Natural killer cell treated with Interleukin-12 subunit alpha and Interleukin-12 subunit beta and Interleukin-15 and Interleukin-18, amount 100 ng/mL, for 72 hours (primary cell): Measurements from ENCODE around the gene LSM14A. TPM values are rescaled to one million over a fixed set of nuclear protein-coding genes. Genes with fewer than 3 reads are reported as not detected.
"Not testable (repeated sequence)": the region's sequence is repeated elsewhere in the genome, so short reads cannot be mapped to it uniquely, and the experiment has no call there.

Experiments used
- ATAC-seq, 2 donors: fragments of 150-1000 bp; cut with Tn5 transposase in 1 of 2; sonication (Bioruptor Pico), chemical (Tn5 transposase) in 1 of 2; 2 replicates each; pipeline ENCODE4 v1.10.0; 2021
- DNase-seq: peaks from one replicate; pipeline ENCODE4 v3.0.0; 2022; ENCODE audit warnings: low spot score
- H3K27ac Mint-ChIP-seq, 2 donors: 1 replicate in 1 of 2; 2 replicates in 1 of 2; pipeline ENCODE4 v1.8.0; 2022; ENCODE audit warnings: mixed read lengths in 2 of 2, mild to moderate bottlenecking in 1 of 2, moderate library complexity in 1 of 2
- H3K27me3 Mint-ChIP-seq, 2 donors: 1 replicate in 1 of 2; 2 replicates in 1 of 2; pipeline ENCODE4 v1.8.0; 2022; ENCODE audit warnings: mixed read lengths in 2 of 2
- H3K36me3 Mint-ChIP-seq: one replicate; pipeline ENCODE4 v1.8.0; 2022; ENCODE audit warnings: mixed read lengths
- H3K4me1 Mint-ChIP-seq, 2 donors: 1 replicate in 1 of 2; 2 replicates in 1 of 2; pipeline ENCODE4 v1.8.0; 2022; ENCODE audit warnings: low read depth in 2 of 2, mixed read lengths in 2 of 2, mild to moderate bottlenecking in 1 of 2
- H3K4me3 Mint-ChIP-seq: one replicate; pipeline ENCODE4 v1.8.0; 2022; ENCODE audit warnings: mixed read lengths
- H3K9me3 Mint-ChIP-seq: 2 replicates; pipeline ENCODE4 v1.8.0; 2022; ENCODE audit warnings: mixed read lengths
- total RNA-seq, 2 donors: library from RNA; stranded (reverse); gene quantifications; one replicate each; pipeline ENCODE4 v1.2.3, GENCODE V29; 2022

LSM14A gene
- total RNA-seq = 100 to 1,000 TPM; 119 to 135 TPM

GRCh38 chr19:34171877-34172660 is at the start of gene LSM14A:
TSS of gene LSM14A (plus strand) at chr19:34172504. CDS start at chr19:34172643, 139 bp downstream.
- H3K4me1 Mint-ChIP-seq = peaks cover 33 to 44% of the 10 kb centered on the region in 2 donors

GRCh38 chr19:34124828-34125227 is 47.5 kb upstream of the LSM14A start:
- Mint-ChIP-seq H3K4me3 (no peak overlapping the region), H3K9me3 (no peaks in the 10 kb centered on the region), H3K27ac (no peak overlapping the region), H3K4me1 (no peaks in the 10 kb centered on the region), H3K36me3 (no peaks in the 10 kb centered on the region), H3K27me3 (peaks cover 10 to 30% of the 10 kb centered on the region in 2 donors)
- ATAC-seq = no peak
- DNase-seq = no peak

More at GRCh38 chr19:34171877-34172660, at the start of gene LSM14A:
- ATAC-seq (peak; percentile 90 to 95), DNase-seq (peak; percentile 94)
- H3K27me3 Mint-ChIP-seq = peaks cover 0 to 4% of the 10 kb centered on the region in 2 donors
- H3K9me3 Mint-ChIP-seq = no peaks in the 10 kb centered on the region
- H3K36me3 Mint-ChIP-seq = peaks cover 9% of the 10 kb centered on the region
- peak within 1 kb of the TSS; percentile 99 for H3K4me3 Mint-ChIP-seq
- peak within 1 kb of the TSS; percentile 96 to 99 for H3K27ac Mint-ChIP-seq

GRCh38 chr19:34126966-34127365 is 45.3 kb upstream of the LSM14A start:
- Mint-ChIP-seq H3K27me3 (peaks cover 10 to 19% of the 10 kb centered on the region in 2 donors), H3K36me3 (no peaks in the 10 kb centered on the region), H3K27ac (no peak overlapping the region), H3K4me1 (no peaks in the 10 kb centered on the region), H3K9me3 (no peaks in the 10 kb centered on the region), H3K4me3 (no peak overlapping the region)
- ATAC-seq = no peak
- DNase-seq = no peak

GRCh38 chr19:34127684-34128189 is 44.6 kb upstream of the LSM14A start:
- H3K9me3 Mint-ChIP-seq = no peaks in the 10 kb centered on the region

GRCh38 chr19:34128558-34129250 is 43.6 kb upstream of the LSM14A start:
- Mint-ChIP-seq H3K27me3 (peaks cover 4 to 7% of the 10 kb centered on the region in 2 donors), H3K27ac (no peak overlapping the region), H3K4me1 (no peaks in the 10 kb centered on the region), H3K36me3 (no peaks in the 10 kb centered on the region), H3K4me3 (no peak overlapping the region), H3K9me3 (no peaks in the 10 kb centered on the region)
- DNase-seq (no peak), ATAC-seq (no peak)

More at GRCh38 chr19:34127684-34128189, 44.6 kb upstream of the LSM14A start:
- Mint-ChIP-seq H3K4me3 (no peak overlapping the region), H3K4me1 (no peaks in the 10 kb centered on the region), H3K27me3 (peaks cover 10 to 14% of the 10 kb centered on the region in 2 donors), H3K27ac (no peak overlapping the region), H3K36me3 (no peaks in the 10 kb centered on the region)
- ATAC-seq = no peak
- no peak for DNase-seq

GRCh38 chr19:34131100-34131499 is 41.2 kb upstream of the LSM14A start:
- Mint-ChIP-seq H3K4me1 (peaks cover 0 to 2% of the 10 kb centered on the region in 2 donors), H3K36me3 (no peaks in the 10 kb centered on the region), H3K4me3 (no peak overlapping the region), H3K27ac (no peak overlapping the region), H3K27me3 (peaks cover 0 to 3% of the 10 kb centered on the region in 2 donors), H3K9me3 (no peaks in the 10 kb centered on the region)
- no peak for ATAC-seq
- DNase-seq = no peak

- not testable (repeated sequence) for H3K27ac Mint-ChIP-seq, H3K27me3 Mint-ChIP-seq, H3K4me1 Mint-ChIP-seq, H3K9me3 Mint-ChIP-seq, H3K4me3 Mint-ChIP-seq, H3K36me3 Mint-ChIP-seq, ATAC-seq, DNase-seq
Measured at GRCh38 chr19:34132145-34132544, 40.2 kb upstream of the LSM14A start.

- DNase-seq, H3K36me3 Mint-ChIP-seq, ATAC-seq, H3K9me3 Mint-ChIP-seq, H3K27ac Mint-ChIP-seq, H3K4me3 Mint-ChIP-seq, H3K27me3 Mint-ChIP-seq, H3K4me1 Mint-ChIP-seq: not testable (repeated sequence)
Measured at GRCh38 chr19:34132706-34133105, 39.6 kb upstream of the LSM14A start.

GRCh38 chr19:34134190-34135053 is 37.9 kb upstream of the LSM14A start:
- peak overlapping the region; percentile 92 for H3K4me3 Mint-ChIP-seq
- peaks cover 0 to 3% of the 10 kb centered on the region in 2 donors for H3K27me3 Mint-ChIP-seq
- peak overlapping the region; percentile 89 to 90 for H3K27ac Mint-ChIP-seq
- peaks cover 0 to 2% of the 10 kb centered on the region in 2 donors for H3K4me1 Mint-ChIP-seq
- DNase-seq (peak; percentile 92), ATAC-seq (peak; percentile 99 to 100)
- H3K9me3 Mint-ChIP-seq = no peaks in the 10 kb centered on the region
- no peaks in the 10 kb centered on the region for H3K36me3 Mint-ChIP-seq

GRCh38 chr19:34135054-34135800 is 37.1 kb upstream of the LSM14A start:
- no peak for ATAC-seq
- H3K27me3 Mint-ChIP-seq = no peaks in the 10 kb centered on the region
- no peaks in the 10 kb centered on the region for H3K9me3 Mint-ChIP-seq

GRCh38 chr19:34135821-34136611 is 36.3 kb upstream of the LSM14A start:
- peaks cover 0 to 2% of the 10 kb centered on the region in 2 donors for H3K4me1 Mint-ChIP-seq
- no peaks in the 10 kb centered on the region for H3K27me3 Mint-ChIP-seq
- H3K36me3 Mint-ChIP-seq = no peaks in the 10 kb centered on the region
- H3K9me3 Mint-ChIP-seq = no peaks in the 10 kb centered on the region
- H3K27ac Mint-ChIP-seq = peak overlapping the region; percentile 89 to 90
- DNase-seq (no peak), ATAC-seq (no peak)
- peak overlapping the region; percentile 92 for H3K4me3 Mint-ChIP-seq

More at GRCh38 chr19:34135054-34135800, 37.1 kb upstream of the LSM14A start:
- peaks cover 0 to 2% of the 10 kb centered on the region in 2 donors for H3K4me1 Mint-ChIP-seq
- peak overlapping the region; percentile 89 to 90 for H3K27ac Mint-ChIP-seq
- DNase-seq = no peak
- no peaks in the 10 kb centered on the region for H3K36me3 Mint-ChIP-seq
- peak overlapping the region; percentile 92 for H3K4me3 Mint-ChIP-seq

GRCh38 chr19:34141025-34141424 is 31.3 kb upstream of the LSM14A start:
- ATAC-seq = no peak
- Mint-ChIP-seq H3K4me3 (no peak overlapping the region), H3K27me3 (no peaks in the 10 kb centered on the region), H3K4me1 (peaks cover 0 to 3% of the 10 kb centered on the region in 2 donors), H3K27ac (no peak overlapping the region), H3K36me3 (no peaks in the 10 kb centered on the region), H3K9me3 (no peaks in the 10 kb centered on the region)
- DNase-seq = no peak
